ENCODE measurements around the gene TPX2. TPM values are rescaled to one million over a fixed set of nuclear protein-coding genes. Genes with fewer than 3 reads are reported as not detected.

Gene TPX2
- total RNA-seq, 4 donors from 2014 or later: 3.2 to 15.7 (median 7.8) TPM

DNA sequence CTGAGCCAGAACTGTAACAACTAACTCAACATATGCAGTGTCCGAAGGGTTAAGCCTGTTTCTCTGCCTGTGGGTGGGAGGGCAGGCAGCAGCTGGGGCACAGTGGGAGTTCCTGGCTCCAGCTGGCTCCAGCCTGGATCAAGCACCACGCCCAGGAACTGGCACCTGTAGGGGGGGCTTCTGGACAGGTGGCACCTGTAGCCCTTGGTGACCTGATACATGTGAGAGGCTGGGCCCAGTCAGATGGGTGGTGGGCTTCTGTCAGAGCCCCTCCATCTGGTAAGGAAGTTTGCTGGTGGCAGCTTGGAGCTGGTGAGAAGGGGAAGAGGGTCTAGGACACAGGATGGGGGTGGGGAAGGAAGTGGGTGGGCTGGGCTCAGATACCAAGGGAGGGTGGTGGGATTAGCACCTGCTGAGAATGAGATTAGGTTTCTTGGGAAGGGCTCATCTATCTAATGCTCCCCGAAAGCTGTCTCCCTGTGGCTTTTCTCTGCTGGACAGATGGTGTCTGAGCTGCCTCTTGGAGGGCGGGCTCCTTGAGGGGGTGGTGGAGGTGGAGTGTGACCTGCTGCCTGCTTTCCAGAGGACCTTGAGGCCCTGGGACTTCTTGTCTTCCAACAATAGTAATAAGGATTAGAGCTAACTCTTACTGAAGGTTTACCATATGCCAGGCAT, 45.0 kb upstream of the TPX2 start:
- H3K9me3 ChIP-seq: no peaks in the 10 kb centered on the region
- 70% methylated on average over 4 of the region's 4 CpGs; no CpG with 5 or more reads in 1 of the 2 donors for WGBS, 2 donors (ENCODE audit: low coverage in 1 of 2)
- intact Hi-C loops (cut with DNase I; ENCODE audit: low total_unique reads): no loop called here
- TF ChIP-seq POLR2AphosphoS5 (IDR thresholded peaks at IDR 0.05) (no peak), EP300 (IDR thresholded peaks at IDR 0.05; ENCODE audit: low read depth) (no peak), POLR2A (IDR thresholded peaks at IDR 0.05) (no peak)
- TF ChIP-seq, protein P1, sequence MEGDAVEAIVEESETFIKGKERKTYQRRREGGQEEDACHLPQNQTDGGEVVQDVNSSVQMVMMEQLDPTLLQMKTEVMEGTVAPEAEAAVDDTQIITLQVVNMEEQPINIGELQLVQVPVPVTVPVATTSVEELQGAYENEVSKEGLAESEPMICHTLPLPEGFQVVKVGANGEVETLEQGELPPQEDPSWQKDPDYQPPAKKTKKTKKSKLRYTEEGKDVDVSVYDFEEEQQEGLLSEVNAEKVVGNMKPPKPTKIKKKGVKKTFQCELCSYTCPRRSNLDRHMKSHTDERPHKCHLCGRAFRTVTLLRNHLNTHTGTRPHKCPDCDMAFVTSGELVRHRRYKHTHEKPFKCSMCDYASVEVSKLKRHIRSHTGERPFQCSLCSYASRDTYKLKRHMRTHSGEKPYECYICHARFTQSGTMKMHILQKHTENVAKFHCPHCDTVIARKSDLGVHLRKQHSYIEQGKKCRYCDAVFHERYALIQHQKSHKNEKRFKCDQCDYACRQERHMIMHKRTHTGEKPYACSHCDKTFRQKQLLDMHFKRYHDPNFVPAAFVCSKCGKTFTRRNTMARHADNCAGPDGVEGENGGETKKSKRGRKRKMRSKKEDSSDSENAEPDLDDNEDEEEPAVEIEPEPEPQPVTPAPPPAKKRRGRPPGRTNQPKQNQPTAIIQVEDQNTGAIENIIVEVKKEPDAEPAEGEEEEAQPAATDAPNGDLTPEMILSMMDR (IDR thresholded peaks at IDR 0.05): no peak
- no peaks in the 10 kb centered on the region for H3K36me3 ChIP-seq
- in situ Hi-C loops (cut with MboI; ENCODE audit: low pct_ligation_motif_present in 1 of 4, low pct_unique_long_range_greater_than_20kb in 1 of 4, low sequenced_read_pairs in 3 of 4): no loop called here
- H3K27me3 ChIP-seq: no peaks in the 10 kb centered on the region
- peaks cover 11 to 55% (median 23%) of the 10 kb centered on the region in 4 donors for H3K4me1 ChIP-seq
- no peak overlapping the region for H3K4me3 ChIP-seq
- peak overlapping the region; percentile 16 to 83 (median 56) for H3K27ac ChIP-seq
- no peak for DNase-seq

DNA sequence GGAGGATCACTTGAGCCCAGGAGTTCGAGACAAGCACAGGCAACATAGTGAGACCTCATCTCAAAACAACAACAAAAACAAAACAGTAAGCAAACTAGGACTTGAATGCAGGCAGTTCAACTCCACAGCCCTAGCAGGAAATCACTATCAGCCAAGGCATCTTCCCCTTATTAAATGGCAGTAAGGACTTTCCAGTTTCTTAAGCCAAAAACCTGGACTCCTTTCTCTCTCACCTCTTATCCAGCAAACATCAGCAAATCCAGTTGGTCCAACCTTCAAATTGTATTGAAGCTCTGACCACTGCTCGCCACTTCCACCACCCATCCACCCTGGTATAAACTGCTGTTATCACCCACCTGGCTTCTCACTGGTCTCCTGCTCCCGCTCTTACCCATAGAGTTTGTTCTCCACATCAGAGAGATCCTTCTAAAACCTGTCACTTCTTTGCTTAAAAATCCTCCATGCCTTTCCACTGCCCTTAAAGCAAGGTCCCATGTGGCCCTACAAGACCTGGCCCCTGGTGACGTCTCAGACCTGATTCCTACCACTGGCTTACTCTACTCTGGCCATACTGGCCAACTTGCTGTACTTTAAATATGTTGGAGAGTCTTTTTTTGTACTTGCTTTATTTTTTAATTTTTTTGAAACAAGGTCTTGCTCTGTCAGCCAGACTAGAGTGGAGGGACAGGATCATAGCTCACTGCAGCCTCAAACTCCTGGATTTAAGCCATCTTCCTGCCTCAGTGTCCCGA, 44.1 kb upstream of the TPX2 start:
- DNase-seq: no peak
- peak overlapping the region; percentile 16 to 83 (median 56) for H3K27ac ChIP-seq
- 85 to 100% methylated on average over 4 to 5 of the region's 5 CpGs for WGBS, 2 donors (ENCODE audit: low coverage in 1 of 2)
- H3K4me1 ChIP-seq: peaks cover 20 to 64% (median 31%) of the 10 kb centered on the region in 4 donors
- intact Hi-C loops (cut with DNase I; ENCODE audit: low total_unique reads): no loop called here
- TF ChIP-seq EP300 (IDR thresholded peaks at IDR 0.05; ENCODE audit: low read depth): no peak
- TF ChIP-seq, protein P1 (IDR thresholded peaks at IDR 0.05): no peak
- no peak for TF ChIP-seq POLR2A (IDR thresholded peaks at IDR 0.05)
- no peak for TF ChIP-seq POLR2AphosphoS5 (IDR thresholded peaks at IDR 0.05)
- no peaks in the 10 kb centered on the region for H3K27me3 ChIP-seq
- H3K9me3 ChIP-seq: no peaks in the 10 kb centered on the region
- H3K4me3 ChIP-seq: no peak overlapping the region
- in situ Hi-C loops (cut with MboI; ENCODE audit: low pct_ligation_motif_present in 1 of 4, low pct_unique_long_range_greater_than_20kb in 1 of 4, low sequenced_read_pairs in 3 of 4): no loop called here
- H3K36me3 ChIP-seq: no peaks in the 10 kb centered on the region

DNA sequence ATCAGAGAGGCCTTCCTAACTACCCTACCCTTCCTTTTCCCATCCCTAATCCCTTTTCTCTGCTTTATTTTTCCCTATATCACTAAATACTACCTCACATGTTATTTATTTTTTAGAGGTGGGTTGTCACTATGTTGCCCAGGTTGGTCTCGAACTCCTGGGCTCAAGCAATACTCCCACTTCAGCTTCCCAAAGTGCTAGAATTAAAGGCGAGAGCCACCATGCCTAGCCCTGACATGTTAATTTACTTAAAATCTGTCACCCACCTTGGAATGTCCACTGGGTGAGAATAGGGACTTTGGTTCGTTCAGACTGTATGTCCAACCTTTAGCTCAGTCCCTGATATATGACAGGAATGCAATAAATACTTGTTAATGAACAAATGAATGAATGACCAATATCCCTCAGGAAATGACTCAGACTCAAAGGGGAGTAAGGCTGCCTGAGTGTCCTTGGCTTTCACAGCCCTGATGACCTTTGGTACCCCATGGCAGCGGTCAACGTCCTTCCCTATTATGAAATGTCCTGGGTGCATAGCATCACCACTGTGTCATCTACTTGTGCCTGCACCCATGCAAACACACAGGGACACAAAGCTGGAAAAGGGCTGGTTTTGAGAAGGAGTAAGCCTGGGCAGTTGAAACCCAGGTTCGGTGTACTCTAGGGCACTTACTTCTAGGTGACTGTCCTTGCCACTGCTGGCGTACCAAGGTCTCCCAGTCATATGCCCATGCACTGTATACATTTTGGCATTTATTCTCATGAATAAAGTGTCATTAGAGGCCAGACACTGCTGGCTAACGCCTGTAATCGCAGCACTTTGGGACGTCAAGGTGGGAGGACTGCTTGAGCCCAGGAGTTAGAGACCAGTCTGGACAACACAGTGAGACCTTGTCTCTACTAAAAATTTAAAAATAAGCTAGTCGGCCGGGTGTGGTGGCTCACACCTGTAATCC, 43.0 kb upstream of the TPX2 start:
- Histone ChIP-seq H3K27me3 (no peaks in the 10 kb centered on the region), H3K36me3 (no peaks in the 10 kb centered on the region), H3K27ac (peak overlapping the region in 3 of 4 donors; percentile 5 to 83 (median 79)), H3K9me3 (no peaks in the 10 kb centered on the region), H3K4me3 (no peak overlapping the region), H3K4me1 (peaks cover 27 to 67% (median 31%) of the 10 kb centered on the region in 4 donors)
- intact Hi-C loops (cut with DNase I; ENCODE audit: low total_unique reads): no loop called here
- in situ Hi-C loops (cut with MboI; ENCODE audit: low pct_ligation_motif_present in 1 of 4, low pct_unique_long_range_greater_than_20kb in 1 of 4, low sequenced_read_pairs in 3 of 4): no loop called here
- TF ChIP-seq POLR2A (IDR thresholded peaks at IDR 0.05) (peak; percentile 24), EP300 (IDR thresholded peaks at IDR 0.05; ENCODE audit: low read depth) (no peak), POLR2AphosphoS5 (IDR thresholded peaks at IDR 0.05) (peak in 2 of 3 donors; percentile 54 to 72)
- TF ChIP-seq, protein P1 (IDR thresholded peaks at IDR 0.05): no peak
- 89 to 100% methylated on average over 1 to 12 of the region's 12 CpGs for WGBS, 2 donors (ENCODE audit: low coverage in 1 of 2)
- DNase-seq: peak; percentile 55
